ENCODE results near the gene TRPT1.

The TRPT1 gene

DNA sequence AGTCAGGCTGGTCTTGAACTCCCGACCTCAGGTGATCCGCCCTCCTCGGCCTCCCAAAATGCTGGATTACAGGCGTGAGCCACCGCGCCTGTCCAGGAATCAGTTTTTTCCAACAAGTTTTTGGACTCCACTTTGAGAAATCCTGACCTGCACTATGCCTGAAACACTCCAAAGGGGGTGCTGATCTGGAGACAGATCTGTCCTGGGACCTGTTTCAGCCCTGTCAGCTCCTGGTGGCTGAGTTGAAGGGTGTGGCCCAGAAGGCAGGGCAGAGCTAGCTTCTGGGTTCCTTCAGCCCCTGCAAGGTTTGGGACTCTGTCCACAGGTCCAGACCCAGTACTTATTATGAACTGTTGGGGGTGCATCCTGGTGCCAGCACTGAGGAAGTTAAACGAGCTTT, 5.6 kb upstream of the TRPT1 start:
- DNase-seq (ENCODE audit: low read depth in 4 of 4, low spot score in 1 of 4) = no peak

DNA sequence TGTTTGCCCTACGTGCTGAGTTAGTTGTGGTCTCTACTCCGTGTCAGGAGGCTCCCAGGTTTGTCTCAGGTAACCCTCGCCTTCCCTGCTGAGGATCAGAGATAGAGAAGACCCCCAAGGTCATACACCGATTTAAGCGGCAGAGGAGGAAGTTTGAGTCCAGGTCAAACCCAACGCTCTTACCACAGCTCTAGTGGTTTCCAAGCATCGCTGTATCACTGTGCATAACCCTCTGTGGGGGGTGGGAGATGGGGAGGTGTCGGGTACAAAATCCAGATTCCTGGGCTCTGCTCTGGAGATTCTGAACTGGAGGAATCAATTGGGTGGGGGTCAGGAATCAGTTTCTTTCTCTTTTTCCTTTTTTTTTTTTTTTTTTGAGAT, 5.0 kb upstream of the TRPT1 start:
- DNase-seq (ENCODE audit: low read depth in 4 of 4, low spot score in 1 of 4) = no peak

GRCh38 chr11:64230171-64230984, 4.4 kb upstream of the TRPT1 start, which contains the start of gene DNAJC4:
Gene DNAJC4, plus strand, starts transcription at chr11:64230548. Its CDS starts 307 bp downstream, at chr11:64230855.
- DNase-seq (ENCODE audit: low read depth in 4 of 4, low spot score in 1 of 4) = peak; percentile 68 to 87 (median 78)

- DNase-seq (ENCODE audit: low read depth in 4 of 4, low spot score in 1 of 4) = no peak
Observed at GRCh38 chr11:64229744-64230170, 3.8 kb upstream of the TRPT1 start.

GRCh38 chr11:64229090-64229743, 3.2 kb upstream of the TRPT1 start:
- DNase-seq (ENCODE audit: low read depth in 4 of 4, low spot score in 1 of 4) = no peak

DNA sequence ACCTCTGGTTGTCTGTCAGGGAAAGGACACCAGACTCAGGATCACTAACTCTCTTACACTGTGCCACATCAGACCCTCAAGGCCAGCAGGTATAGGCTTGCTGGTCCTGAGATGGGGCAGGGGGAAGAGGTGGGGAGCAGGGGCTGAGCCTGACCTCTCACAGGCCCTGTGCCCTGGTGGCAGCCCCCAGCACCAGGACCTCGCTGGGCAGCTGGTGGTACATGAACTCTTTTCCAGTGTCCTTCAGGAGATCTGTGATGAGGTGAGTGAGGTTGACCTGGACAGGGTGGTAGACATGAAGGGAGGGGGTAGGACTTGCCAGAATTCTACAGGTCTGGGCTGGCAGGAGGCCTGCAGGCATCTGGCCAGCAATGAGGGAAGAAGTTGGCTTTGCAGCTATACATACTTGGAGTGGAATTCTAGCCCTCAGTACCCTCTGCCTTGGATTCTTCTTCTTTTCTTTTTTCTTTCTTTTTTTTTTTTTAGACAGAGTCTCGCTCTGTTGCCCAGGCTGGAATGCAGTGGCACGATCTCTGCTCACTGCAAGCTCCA, 1.5 kb upstream of the TRPT1 start:
- DNase-seq (ENCODE audit: low read depth in 4 of 4, low spot score in 1 of 4) = no peak

- DNase-seq (ENCODE audit: low read depth in 4 of 4, low spot score in 1 of 4) = peak in 1 of 4 experiments; percentile 35
Observed at GRCh38 chr11:64226507-64227051, 593 bp upstream of the TRPT1 start.

DNA sequence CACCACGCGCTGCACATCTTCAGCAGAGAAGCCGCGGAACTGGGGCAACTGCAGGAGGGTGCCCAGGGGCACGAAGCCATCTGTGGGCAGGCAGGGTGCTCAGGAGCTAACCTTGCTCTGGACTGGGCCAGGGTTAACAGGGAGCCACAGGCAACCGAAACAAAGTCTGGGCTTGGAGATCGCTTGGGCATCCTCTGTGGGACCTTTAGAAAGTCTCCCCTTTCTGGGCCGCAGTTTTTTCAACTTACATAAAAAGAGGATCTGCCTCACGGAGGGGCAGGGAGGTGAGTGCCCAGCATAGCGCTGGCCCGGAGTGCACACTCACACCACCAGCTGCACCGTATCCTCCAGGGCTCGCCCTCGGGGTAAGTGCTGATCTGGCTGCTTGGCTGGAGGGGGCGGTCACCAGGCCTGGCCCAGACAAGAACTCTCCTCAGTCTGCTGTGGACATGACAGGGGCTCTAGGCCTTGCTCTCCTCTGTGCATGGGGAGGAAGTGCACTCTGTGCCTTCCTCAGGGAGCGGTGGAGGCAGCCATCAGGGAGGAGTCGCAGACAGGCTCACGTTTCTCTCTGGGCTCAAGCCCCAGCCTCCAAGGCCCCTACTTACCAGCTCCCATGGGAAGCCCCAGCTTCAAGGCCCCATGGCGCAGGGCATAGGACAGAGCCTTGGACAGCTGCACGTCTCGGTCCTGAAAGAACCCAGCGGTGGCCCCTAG, 937 bp downstream of the TRPT1 start:
- no peak for DNase-seq (ENCODE audit: low read depth in 4 of 4, low spot score in 1 of 4)

DNA sequence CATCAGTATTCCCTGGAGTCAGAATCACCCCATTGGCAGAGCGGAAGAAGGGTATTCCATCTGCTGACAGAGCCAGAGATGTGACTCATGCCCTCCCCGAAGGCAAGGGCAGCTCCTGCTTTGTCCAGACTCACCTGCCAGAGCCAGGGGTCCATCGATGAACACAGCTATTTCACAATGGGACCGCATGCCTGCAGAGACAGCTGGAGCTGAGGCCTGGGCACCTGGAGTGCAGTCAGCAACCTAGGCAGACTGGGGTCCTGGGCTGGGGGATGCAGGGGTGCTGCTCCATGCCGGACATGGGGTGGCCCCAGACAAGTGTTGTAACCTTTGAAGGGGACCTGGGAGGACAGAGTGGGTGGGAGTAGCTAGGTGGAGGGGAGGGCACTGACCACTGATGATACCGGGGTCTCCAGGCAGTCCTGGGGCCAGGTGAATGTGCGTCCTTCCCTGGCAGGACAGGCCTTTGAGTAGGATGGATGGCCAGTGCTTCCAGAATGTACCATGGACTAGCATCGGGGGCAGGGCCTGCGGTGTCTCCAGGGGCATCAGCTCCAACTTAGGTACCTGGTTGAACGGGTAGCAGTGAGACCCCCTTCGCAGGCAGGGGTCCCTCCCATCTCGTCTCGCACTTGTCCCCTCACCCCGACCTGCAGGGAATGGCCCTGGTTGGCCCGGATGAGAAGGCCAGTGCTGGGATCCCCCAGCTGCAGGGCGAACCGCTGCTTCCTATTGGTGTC, 1.7 kb downstream of the TRPT1 start:
- DNase-seq (ENCODE audit: low read depth in 4 of 4, low spot score in 1 of 4) = no peak

DNA sequence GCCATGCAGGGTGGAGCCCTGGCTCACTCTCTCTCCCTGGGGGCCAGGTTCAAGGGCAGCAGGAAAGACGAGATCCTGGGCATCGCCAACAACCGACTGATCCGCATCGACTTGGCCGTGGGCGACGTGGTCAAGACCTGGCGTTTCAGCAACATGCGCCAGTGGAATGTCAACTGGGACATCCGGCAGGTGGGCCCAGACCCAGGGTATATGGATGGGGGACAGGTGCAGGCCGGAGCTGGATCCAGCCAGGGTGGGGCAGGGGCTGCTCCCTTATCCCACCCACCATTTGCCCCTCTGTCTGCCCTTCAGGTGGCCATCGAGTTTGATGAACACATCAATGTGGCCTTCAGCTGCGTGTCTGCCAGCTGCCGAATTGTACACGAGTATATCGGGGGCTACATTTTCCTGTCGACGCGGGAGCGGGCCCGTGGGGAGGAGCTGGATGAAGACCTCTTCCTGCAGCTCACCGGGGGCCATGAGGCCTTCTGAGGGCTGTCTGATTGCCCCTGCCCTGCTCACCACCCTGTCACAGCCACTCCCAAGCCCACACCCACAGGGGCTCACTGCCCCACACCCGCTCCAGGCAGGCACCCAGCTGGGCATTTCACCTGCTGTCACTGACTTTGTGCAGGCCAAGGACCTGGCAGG, 2.9 kb downstream of the TRPT1 start:
- no peak for DNase-seq (ENCODE audit: low read depth in 4 of 4, low spot score in 1 of 4)

GRCh38 chr11:64222651-64223000, 3.4 kb downstream of the TRPT1 start:
- no peak for DNase-seq (ENCODE audit: low read depth in 4 of 4, low spot score in 1 of 4)

- no peak for DNase-seq (ENCODE audit: low read depth in 4 of 4, low spot score in 1 of 4)
Observed at GRCh38 chr11:64220798-64221197, 5.2 kb downstream of the TRPT1 start.

DNA sequence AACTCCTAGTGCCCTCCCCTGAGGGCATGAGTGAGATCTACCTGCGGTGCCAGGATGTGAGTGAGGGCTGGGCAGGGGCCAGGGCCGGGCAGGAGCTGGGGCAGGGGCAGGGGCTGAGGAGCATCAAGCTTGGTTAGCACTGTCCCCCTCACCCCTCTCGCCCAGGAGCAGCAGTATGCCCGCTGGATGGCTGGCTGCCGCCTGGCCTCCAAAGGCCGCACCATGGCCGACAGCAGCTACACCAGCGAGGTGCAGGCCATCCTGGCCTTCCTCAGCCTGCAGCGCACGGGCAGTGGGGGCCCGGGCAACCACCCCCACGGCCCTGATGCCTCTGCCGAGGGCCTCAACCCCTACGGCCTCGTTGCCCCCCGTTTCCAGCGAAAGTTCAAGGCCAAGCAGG, 5.7 kb downstream of the TRPT1 start:
- no peak for DNase-seq (ENCODE audit: low read depth in 4 of 4, low spot score in 1 of 4)

DNA sequence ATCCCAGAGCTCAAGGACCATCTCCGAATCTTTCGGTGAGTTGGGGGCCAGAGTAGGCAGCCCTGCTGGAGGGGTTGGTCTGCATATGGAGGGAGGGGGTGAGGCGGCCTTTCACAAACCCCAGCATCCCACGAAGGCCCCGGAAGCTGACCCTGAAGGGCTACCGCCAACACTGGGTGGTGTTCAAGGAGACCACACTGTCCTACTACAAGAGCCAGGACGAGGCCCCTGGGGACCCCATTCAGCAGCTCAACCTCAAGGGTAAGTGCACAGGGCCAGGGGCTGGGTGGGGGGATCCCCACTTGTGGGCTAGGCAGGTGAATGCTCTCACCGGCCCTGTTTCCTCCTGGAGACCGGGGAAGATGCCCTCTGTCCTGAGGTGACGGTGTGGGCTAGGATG, 6.2 kb downstream of the TRPT1 start:
- no peak for DNase-seq (ENCODE audit: low read depth in 4 of 4, low spot score in 1 of 4)

DNA sequence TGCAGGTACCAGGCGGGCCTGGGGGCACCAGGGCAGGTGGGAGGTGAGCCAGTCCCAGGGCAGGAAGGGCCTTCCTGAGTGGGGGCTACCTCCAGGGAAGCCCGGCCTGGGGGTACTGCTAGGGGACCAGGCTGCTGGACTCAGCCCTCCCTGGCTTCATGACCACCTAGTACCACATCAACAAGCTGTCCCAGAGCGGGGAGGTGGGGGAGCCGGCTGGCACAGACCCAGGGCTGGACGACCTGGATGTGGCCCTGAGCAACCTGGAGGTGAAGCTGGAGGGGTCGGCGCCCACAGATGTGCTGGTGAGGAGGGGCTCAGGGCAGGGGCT, 6.7 kb downstream of the TRPT1 start:
- DNase-seq (ENCODE audit: low read depth in 4 of 4, low spot score in 1 of 4) = no peak

GRCh38 chr11:64218628-64219353, 7.2 kb downstream of the TRPT1 start:
- DNase-seq (ENCODE audit: low read depth in 4 of 4, low spot score in 1 of 4) = no peak

DNA sequence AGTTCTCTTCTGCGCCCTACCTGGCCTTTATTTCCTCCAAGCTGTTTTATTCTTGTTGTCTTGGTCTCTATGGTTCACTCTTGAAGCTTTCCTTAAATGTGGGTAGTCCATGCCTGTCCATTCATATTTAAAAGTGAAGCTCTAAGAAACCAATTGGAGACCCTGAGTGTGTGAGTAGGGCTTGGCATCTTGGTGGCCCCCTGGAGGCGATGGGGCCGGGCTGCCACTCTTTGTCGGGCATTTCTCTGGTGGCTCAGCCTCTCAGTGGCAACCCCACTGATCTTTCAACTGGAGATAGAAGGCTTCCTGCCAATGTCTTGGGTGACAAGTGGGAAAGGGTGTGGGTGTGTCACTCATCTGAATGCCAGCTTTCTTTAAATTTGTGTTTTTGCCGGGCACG, 9.1 kb downstream of the TRPT1 start:
- no peak for DNase-seq (ENCODE audit: low read depth in 4 of 4, low spot score in 1 of 4)

DNA sequence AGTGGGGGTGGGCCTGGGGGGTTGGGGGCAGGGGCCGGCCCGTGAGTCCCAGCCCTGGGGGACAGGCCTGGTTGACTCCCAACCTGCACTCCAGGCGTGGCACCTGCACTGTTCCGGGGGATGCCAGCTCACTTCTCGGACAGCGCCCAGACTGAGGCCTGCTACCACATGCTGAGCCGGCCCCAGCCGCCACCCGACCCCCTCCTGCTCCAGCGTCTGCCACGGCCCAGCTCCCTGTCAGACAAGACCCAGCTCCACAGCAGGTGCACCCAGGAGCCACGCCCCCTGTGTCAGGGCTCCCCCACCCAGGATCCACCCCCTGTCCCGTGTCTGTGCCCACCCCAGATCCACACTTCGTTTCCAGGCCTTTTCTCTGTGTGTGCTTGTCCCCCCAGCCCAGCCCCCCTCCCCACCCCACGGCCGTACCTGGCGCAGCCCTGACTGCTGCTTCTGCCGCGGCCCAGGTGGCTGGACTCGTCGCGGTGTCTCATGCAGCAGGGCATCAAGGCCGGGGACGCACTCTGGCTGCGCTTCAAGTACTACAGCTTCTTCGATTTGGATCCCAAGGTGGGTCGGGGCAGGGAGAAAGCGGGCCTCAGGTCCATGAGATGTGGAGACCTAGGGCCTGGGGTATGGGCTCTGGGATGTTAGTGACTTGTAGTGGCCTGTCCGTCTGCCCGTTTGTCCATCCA, 14.7 kb downstream of the TRPT1 start:
- DNase-seq (ENCODE audit: low read depth in 4 of 4, low spot score in 1 of 4) = no peak

All from stimulated activated CD4-positive, alpha-beta T cell treated with anti-CD3 and anti-CD28 coated beads, Interleukin-1b, Interleukin-23, amount 100 ng/mL, for 24 hours (primary cell).